K562 (cell line): Measurements from ENCODE around the gene ZNF358.

ENCODE experiments used
- AFF4 ChIP-seq: sonication (generic); formaldehyde crosslinking; IDR thresholded peaks from 2 replicates; pipeline ENCODE4 v1.8.0; 2023; ENCODE audit warnings: mild to moderate bottlenecking, missing genetic modification reagents
- CHD1 ChIP-seq: fragments of 200-600 bp; sonication (generic); IDR thresholded peaks from one replicate; pipeline ENCODE4 v1.6.1; 2012; ENCODE audit warnings: mild to moderate bottlenecking, moderate library complexity, low read length, inconsistent platforms

GRCh38 chr19:7504684-7505083 lies 11.2 kb upstream of the ZNF358 start:
- TF ChIP-seq AFF4 = no peak
- TF ChIP-seq CHD1 = no peak
